ENCODE data around the gene MTNR1A. TPM values are rescaled to one million over a fixed set of nuclear protein-coding genes. Genes with fewer than 3 reads are reported as not detected.

MTNR1A gene
- polyA plus RNA-seq, 2 of the 4 experiments (the other 2 are of a cell fraction) = 0.17 to 0.47 TPM

DNA sequence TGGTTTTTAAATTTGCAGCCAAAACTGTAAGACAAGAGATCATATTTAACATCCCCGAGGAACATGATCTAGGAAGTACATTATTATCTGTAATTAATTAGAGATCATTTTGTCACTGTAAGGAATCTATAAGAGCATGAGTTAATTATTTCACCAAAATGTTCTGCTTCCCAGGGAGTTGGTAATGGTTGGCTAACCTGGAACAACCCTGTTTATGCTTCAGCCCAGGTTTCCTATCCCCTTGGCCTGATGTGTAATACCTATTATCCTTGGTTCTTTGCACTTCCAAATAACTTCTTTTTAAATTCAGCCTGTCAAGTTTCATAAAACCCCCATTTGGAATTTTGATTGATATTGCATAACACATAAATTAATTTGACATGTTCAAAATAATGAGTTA lies 6.4 kb upstream of the MTNR1A start:
- FAIRE-seq = no peak
- POLR2A ChIA-PET = no interaction called here
- H3K4me1 ChIP-seq = no peaks in the 10 kb centered on the region
- no peak overlapping the region for H3K4me2 ChIP-seq
- TF ChIP-seq EP300 (IDR thresholded peaks at IDR 0.05) = no peak
- TF ChIP-seq RARB (CRISPR knock-in tag; IDR thresholded peaks at IDR 0.05) = no peak
- no peak for TF ChIP-seq SMC3 (IDR thresholded peaks at IDR 0.05)
- TF ChIP-seq, protein P1, sequence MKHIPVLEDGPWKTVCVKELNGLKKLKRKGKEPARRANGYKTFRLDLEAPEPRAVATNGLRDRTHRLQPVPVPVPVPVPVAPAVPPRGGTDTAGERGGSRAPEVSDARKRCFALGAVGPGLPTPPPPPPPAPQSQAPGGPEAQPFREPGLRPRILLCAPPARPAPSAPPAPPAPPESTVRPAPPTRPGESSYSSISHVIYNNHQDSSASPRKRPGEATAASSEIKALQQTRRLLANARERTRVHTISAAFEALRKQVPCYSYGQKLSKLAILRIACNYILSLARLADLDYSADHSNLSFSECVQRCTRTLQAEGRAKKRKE (CRISPR knock-in tag; IDR thresholded peaks at IDR 0.05; ENCODE audit: low read depth) = no peak
- no peak for TF ChIP-seq EHMT2 (IDR thresholded peaks at IDR 0.05; ENCODE audit: low read depth)
- no peak for TF ChIP-seq FOSL2 (IDR thresholded peaks at IDR 0.05)
- TF ChIP-seq FOSL2 (CRISPR knock-in tag; IDR thresholded peaks at IDR 0.05) = no peak
- TF ChIP-seq ZSCAN20 (CRISPR knock-in tag; IDR thresholded peaks at IDR 0.05) = no peak
- TF ChIP-seq NPAS2 (CRISPR knock-in tag; IDR thresholded peaks at IDR 0.05; ENCODE audit: borderline replicate concordance) = no peak
- TF ChIP-seq, protein P2, sequence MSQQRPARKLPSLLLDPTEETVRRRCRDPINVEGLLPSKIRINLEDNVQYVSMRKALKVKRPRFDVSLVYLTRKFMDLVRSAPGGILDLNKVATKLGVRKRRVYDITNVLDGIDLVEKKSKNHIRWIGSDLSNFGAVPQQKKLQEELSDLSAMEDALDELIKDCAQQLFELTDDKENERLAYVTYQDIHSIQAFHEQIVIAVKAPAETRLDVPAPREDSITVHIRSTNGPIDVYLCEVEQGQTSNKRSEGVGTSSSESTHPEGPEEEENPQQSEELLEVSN (IDR thresholded peaks at IDR 0.05; ENCODE audit: borderline replicate concordance, low read depth) = no peak
- H3K9me3 ChIP-seq = no peaks in the 10 kb centered on the region
- no peak for DNase-seq (ENCODE audit: low read depth in 1 of 2, low spot score in 1 of 2)
- no peak overlapping the region for H3K27ac ChIP-seq
- CTCF ChIA-PET = interaction anchor here (1.3 kb wide), 1 partner anchor 88 kb away, joined by 4 read pairs; no protein-coding TSS in a partner anchor
- no peak overlapping the region for H3K4me3 ChIP-seq
- WGBS (ENCODE audit: missing lambda C conversion rate) = 83% methylated on average over 1 of the region's 1 CpG
- no peak for ATAC-seq

GRCh38 chr4:186560647-186561046 lies 5.3 kb upstream of the MTNR1A start:
- Histone ChIP-seq H3K9me3 (no peaks in the 10 kb centered on the region), H3K4me3 (no peak overlapping the region), H3K4me2 (no peak overlapping the region), H3K27ac (no peak overlapping the region), H3K4me1 (no peaks in the 10 kb centered on the region)
- no peak for DNase-seq (ENCODE audit: low read depth in 1 of 2, low spot score in 1 of 2)
- FAIRE-seq = no peak
- TF ChIP-seq RARB (CRISPR knock-in tag; IDR thresholded peaks at IDR 0.05) (no peak), HOXB13 (CRISPR knock-in tag; IDR thresholded peaks at IDR 0.05; ENCODE audit: low read depth) (no peak), ZSCAN20 (CRISPR knock-in tag; IDR thresholded peaks at IDR 0.05) (no peak), HEYL (CRISPR knock-in tag; IDR thresholded peaks at IDR 0.05) (no peak), CTCF (IDR thresholded peaks at IDR 0.05) (no peak), GATA3 (IDR thresholded peaks at IDR 0.05; ENCODE audit: borderline replicate concordance) (no peak), ZC3H11A (IDR thresholded peaks at IDR 0.05) (no peak), NR3C1 (IDR thresholded peaks at IDR 0.05) (no peak), RAD21 (conservative IDR thresholded peaks at IDR 0.05 in 1 of 2, IDR thresholded peaks at IDR 0.05 in 1 of 2) (no peak), CHD2 (IDR thresholded peaks at IDR 0.05; ENCODE audit: low read length, partially characterized antibody) (no peak), NPAS2 (CRISPR knock-in tag; IDR thresholded peaks at IDR 0.05; ENCODE audit: borderline replicate concordance) (no peak), ZFP36 (IDR thresholded peaks at IDR 0.05; ENCODE audit: borderline replicate concordance, partially characterized antibody) (no peak), HOXA7 (CRISPR knock-in tag; IDR thresholded peaks at IDR 0.05) (no peak)
- TF ChIP-seq, protein P2 (IDR thresholded peaks at IDR 0.05; ENCODE audit: borderline replicate concordance, low read depth) = no peak
- TF ChIP-seq, protein P3, sequence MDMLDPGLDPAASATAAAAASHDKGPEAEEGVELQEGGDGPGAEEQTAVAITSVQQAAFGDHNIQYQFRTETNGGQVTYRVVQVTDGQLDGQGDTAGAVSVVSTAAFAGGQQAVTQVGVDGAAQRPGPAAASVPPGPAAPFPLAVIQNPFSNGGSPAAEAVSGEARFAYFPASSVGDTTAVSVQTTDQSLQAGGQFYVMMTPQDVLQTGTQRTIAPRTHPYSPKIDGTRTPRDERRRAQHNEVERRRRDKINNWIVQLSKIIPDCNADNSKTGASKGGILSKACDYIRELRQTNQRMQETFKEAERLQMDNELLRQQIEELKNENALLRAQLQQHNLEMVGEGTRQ (IDR thresholded peaks at IDR 0.05) = no peak
- no peak for ATAC-seq
- CTCF ChIA-PET = no interaction called here
- 76% methylated on average over 3 of the region's 3 CpGs for WGBS (ENCODE audit: missing lambda C conversion rate)
- POLR2A ChIA-PET = no interaction called here

All from A549 (cell line).